Subcutaneous adipose tissue (tissue), 4 donors: Measurements from ENCODE around the gene DNAH6. TPM values are rescaled to one million over a fixed set of nuclear protein-coding genes. Genes with fewer than 3 reads are reported as not detected.

Experiments used
- CTCF ChIP-seq: fragments of 450-650 bp; IDR thresholded peaks from one replicate; pipeline ENCODE4 v1.5.1; 2016; ENCODE audit warnings: low read depth, mild to moderate bottlenecking, control low read depth, antibody characterized with exemption, moderate library complexity
- total RNA-seq, 4 donors: library from RNA; depleted of rRNA; stranded (reverse); fragments of >200 nt; gene quantifications; one replicate each; pipeline ENCODE4 v1.1.0, GENCODE V29; 2016

The DNAH6 gene
- total RNA-seq, 4 donors from 2014 or later: 0.49 to 2.4 (median 1.2) TPM

GRCh38 chr2:84838434-84839145 lies 322.3 kb downstream of the DNAH6 start:
- TF ChIP-seq CTCF: no peak

GRCh38 chr2:84839851-84840250 lies 323.6 kb downstream of the DNAH6 start:
- TF ChIP-seq CTCF: no peak

DNA sequence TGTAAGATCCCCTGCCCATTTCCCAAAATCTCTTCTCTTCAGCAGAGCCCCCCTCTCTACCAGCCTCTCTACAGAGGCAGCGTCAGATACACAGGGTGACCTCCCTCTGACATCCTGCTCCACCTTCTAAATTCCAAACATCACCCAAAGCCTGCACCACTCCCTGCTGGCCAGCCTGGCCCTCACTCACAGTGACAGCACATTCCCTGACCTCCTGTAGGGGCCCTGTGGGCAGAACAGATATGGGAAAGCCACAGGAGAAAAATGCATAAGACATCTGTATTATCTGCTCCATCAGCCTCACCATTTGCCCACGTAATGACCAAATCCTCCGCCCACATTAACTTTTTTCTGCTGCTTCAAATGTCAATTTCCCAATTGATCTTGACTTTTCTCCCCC lies 324.0 kb downstream of the DNAH6 start:
- TF ChIP-seq CTCF: no peak

- TF ChIP-seq CTCF: no peak
These were observed 325.3 kb downstream of the DNAH6 start for GRCh38 chr2:84841577-84841976.

DNA sequence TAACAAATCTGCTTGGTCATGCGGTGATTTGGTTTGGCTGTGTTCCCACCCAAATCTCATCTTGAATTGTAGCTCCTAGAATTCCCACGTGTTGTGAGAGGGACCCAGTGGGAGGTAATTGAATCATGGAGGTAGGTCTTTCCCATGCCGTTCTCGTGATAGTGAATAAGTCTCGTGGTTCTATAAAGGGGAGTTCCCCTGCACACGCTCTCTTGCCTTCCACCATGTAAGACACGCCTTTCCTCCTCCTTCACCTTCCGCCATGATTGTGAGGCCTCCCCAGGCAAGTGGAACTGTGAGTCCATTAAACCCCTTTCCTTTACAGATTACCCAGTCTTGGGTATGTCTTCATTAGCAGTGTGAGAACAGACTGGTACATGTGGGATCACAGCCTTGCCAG lies 327.8 kb downstream of the DNAH6 start:
- TF ChIP-seq CTCF: no peak

GRCh38 chr2:84846041-84846663 lies 329.9 kb downstream of the DNAH6 start:
- no peak for TF ChIP-seq CTCF

DNA sequence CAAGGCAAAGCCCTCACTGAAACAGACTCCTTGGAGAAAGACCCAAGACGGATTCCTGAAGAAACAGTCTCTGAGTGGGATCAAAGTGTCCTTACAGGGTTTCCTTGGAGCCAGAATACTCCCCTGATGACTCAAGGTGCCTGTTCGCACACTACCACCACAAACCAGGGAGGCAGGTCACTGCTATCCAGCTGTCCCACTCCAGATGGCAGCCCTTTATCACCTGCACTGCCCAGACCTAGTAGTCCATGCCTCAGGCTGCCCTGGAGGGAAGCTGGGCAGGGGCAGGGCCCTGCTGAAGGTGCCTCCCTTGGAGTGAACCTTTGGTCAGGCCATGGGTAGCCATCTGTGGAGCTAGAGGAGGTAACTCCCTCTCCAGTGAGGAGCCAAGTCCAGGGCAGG lies 330.4 kb downstream of the DNAH6 start:
- TF ChIP-seq CTCF: no peak
